ENCODE measurements around the gene LCN10. TPM values are rescaled to one million over a fixed set of nuclear protein-coding genes. Genes with fewer than 3 reads are reported as not detected.

The LCN10 gene
- total and polyA plus RNA-seq, 9 of the 15 experiments (the other 6 are each of a cell fraction or from before 2014, with no cell fraction given), result 0.10 to 0.21 (median 0.14) TPM; not detected in 6

- 15% methylated on average over 24 of the region's 32 CpGs for WGBS (ENCODE audit: insufficient coverage, low coverage, missing lambda C conversion rate)
- ATAC-seq (peak; percentile 95), DNase-seq (ENCODE audit: extremely low read depth in 1 of 4, low spot score in 3 of 4) (peak; percentile 82 to 94 (median 87)), FAIRE-seq (peak; percentile 75)
- ChIA-PET POLR2A (interaction anchor here (0.7 to 1.9 kb wide), 2 partner anchors 22 to 29 kb away, joined by 3 to 5 read pairs; no protein-coding TSS in a partner anchor), CTCF (ENCODE audit: low intra/inter-chr PET ratio) (interaction anchor here (0.6 to 1.5 kb wide), 4 partner anchors 48 to 383 kb away, joined by 3 to 12 read pairs (median 5); no protein-coding TSS in a partner anchor)
- H3K27ac ChIP-seq (ENCODE audit: extremely low read depth, low read depth, low read length), result no peak overlapping the region
- intact Hi-C loops (cut with micrococcal nuclease) (loop anchor here (5.0 kb wide), 2 partner anchors 47 to 207 kb away; no protein-coding TSS in a partner anchor), in situ Hi-C loops (cut with MboI) (no loop called here)
- no peaks in the 10 kb centered on the region for H3K79me2 ChIP-seq (ENCODE audit: control insufficient read depth, insufficient read depth, low read length)
- no peak overlapping the region; a peak in 1 of 4 replicates for H3K9ac ChIP-seq (ENCODE audit: insufficient read depth in 1 of 2, low read depth in 2 of 2, low read length in 2 of 2)
- no TSS peak for BruUV-seq (replicated peaks)
- H3K4me1 ChIP-seq (replicated peaks in 1 of 2; ENCODE audit: control insufficient read depth in 2 of 2, insufficient read depth in 2 of 2, low read length in 2 of 2), result peaks cover 9 to 74% of the 10 kb centered on the region in 2 experiments; a peak in 4 of 5 replicates
- no peaks in the 10 kb centered on the region for H3K9me3 ChIP-seq (replicated peaks; ENCODE audit: control insufficient read depth, insufficient read depth, low read depth, low read length)
- H3K9me1 ChIP-seq (ENCODE audit: control insufficient read depth, insufficient read depth, low read length), result no peaks in the 10 kb centered on the region
- no peaks in the 10 kb centered on the region for H3K27me3 ChIP-seq (ENCODE audit: control insufficient read depth in 2 of 2, insufficient read depth in 2 of 2, low read length in 2 of 2)
- H3K36me3 ChIP-seq (ENCODE audit: control insufficient read depth, insufficient read depth, low read length), result no peaks in the 10 kb centered on the region
- H2AFZ ChIP-seq (ENCODE audit: low read depth, low read length), result no peak overlapping the region
- H4K20me1 ChIP-seq (replicated peaks; ENCODE audit: control insufficient read depth, insufficient read depth, low read length), result no peaks in the 10 kb centered on the region
- no peak overlapping the region for H3K4me3 ChIP-seq
- peak overlapping the region; percentile 49; the same call in 1 of the 2 replicates for H3K4me2 ChIP-seq (ENCODE audit: insufficient read depth, low read length)
- TF ChIP-seq TEAD1 (CRISPR knock-in tag; IDR thresholded peaks at IDR 0.05) (0 out of 4 replicates have a peak, but pooled peaks of 1 of the 2 experiments have one; percentile 21), ZNF740 (CRISPR knock-in tag; IDR thresholded peaks at IDR 0.05) (peak; percentile 72), ZNF740 (tag; IDR thresholded peaks at IDR 0.05) (peak in 1 of 2 experiments; percentile 51; a peak in 1 of 4 replicates), SAP30 (IDR thresholded peaks at IDR 0.05; ENCODE audit: borderline replicate concordance, insufficient read depth, low read depth, low read length, poor library complexity, severe bottlenecking) (no peak), SLC30A9 (CRISPR knock-in tag; IDR thresholded peaks at IDR 0.05) (no peak), VEZF1 (CRISPR knock-in tag; IDR thresholded peaks at IDR 0.05) (peak; percentile 85), ZBTB7A (IDR thresholded peaks at IDR 0.05; ENCODE audit: borderline replicate concordance, control insufficient read depth, low read depth, low read length) (peak; percentile 64), ZNF655 (CRISPR knock-in tag; IDR thresholded peaks at IDR 0.05) (no peak), ZKSCAN1 (IDR thresholded peaks at IDR 0.05; ENCODE audit: low read depth, low read length) (0 out of 2 replicates have a peak, but pooled peaks have one; percentile 13), MAZ (CRISPR knock-in tag; conservative IDR thresholded peaks at IDR 0.05 in 1 of 2, IDR thresholded peaks at IDR 0.05 in 1 of 2) (peak; percentile 71 to 77; a peak in 3 of 4 replicates), ELF2 (CRISPR knock-in tag; IDR thresholded peaks at IDR 0.05) (no peak), RAD21 (CRISPR knock-in tag; conservative IDR thresholded peaks at IDR 0.05 in 1 of 2, IDR thresholded peaks at IDR 0.05 in 1 of 2) (peak; percentile 87 to 90), RCOR1 (IDR thresholded peaks at IDR 0.05; ENCODE audit: borderline replicate concordance in 1 of 2, low read depth in 2 of 2, low read length in 2 of 2) (0 out of 4 replicates have a peak, but pooled peaks of 1 of the 2 experiments have one; percentile 26)
These were observed 48.4 kb downstream of the LCN10 start for GRCh38 chr9:136694163-136694871.
